GM23248 (cell line): ENCODE measurements around the gene ESR2. TPM values are rescaled to one million over a fixed set of nuclear protein-coding genes. Genes with fewer than 3 reads are reported as not detected.
A peak's percentile ranks its signal among the peaks of the same experiment; 100 is the strongest.

Source experiments
- DNase-seq: peaks from one replicate; pipeline ENCODE4 v3.0.0-alpha.2; 2015
- H2AFZ ChIP-seq: fragments of 200-600 bp; sonication (generic); 2 replicates; pipeline ENCODE4 v1.6.1; 2016; ENCODE audit warnings: antibody characterized with exemption
- H3F3A ChIP-seq: fragments of 200-600 bp; sonication (generic); 2 replicates; pipeline ENCODE4 v1.6.1; 2016; ENCODE audit warnings: mild to moderate bottlenecking, antibody characterized with exemption, mixed run types; ENCODE audit not compliant: insufficient read depth
- H3K27ac ChIP-seq: fragments of 200-600 bp; sonication (generic); 2 replicates; pipeline ENCODE4 v1.5.1; 2016; ENCODE audit warnings: mild to moderate bottlenecking
- H3K27me3 ChIP-seq: fragments of 200-600 bp; sonication (generic); replicated peaks from 2 replicates; pipeline ENCODE4 v1.6.1; 2016; ENCODE audit warnings: mild to moderate bottlenecking; ENCODE audit not compliant: insufficient read depth
- H3K36me3 ChIP-seq: fragments of 200-600 bp; sonication (generic); 2 replicates; pipeline ENCODE4 v1.6.1; 2016; ENCODE audit warnings: low read depth, mild to moderate bottlenecking
- H3K4me1 ChIP-seq: fragments of 200-600 bp; sonication (generic); 2 replicates; pipeline ENCODE4 v1.6.1; 2016; ENCODE audit warnings: mild to moderate bottlenecking; ENCODE audit not compliant: insufficient read depth
- H3K4me2 ChIP-seq: fragments of 200-600 bp; sonication (generic); one replicate; pipeline ENCODE4 v1.6.1; 2016; ENCODE audit warnings: mild to moderate bottlenecking; ENCODE audit not compliant: unreplicated experiment
- H3K4me3 ChIP-seq: fragments of 200-600 bp; sonication (generic); 2 replicates; pipeline ENCODE4 v1.5.1; 2016; ENCODE audit warnings: mild to moderate bottlenecking
- H3K79me2 ChIP-seq: fragments of 200-600 bp; sonication (generic); 2 replicates; pipeline ENCODE4 v1.6.1; 2016; ENCODE audit warnings: mild to moderate bottlenecking; ENCODE audit not compliant: insufficient read depth
- H3K9ac ChIP-seq: fragments of 200-600 bp; sonication (generic); 2 replicates; pipeline ENCODE4 v1.6.1; 2016; ENCODE audit warnings: mild to moderate bottlenecking
- H3K9me2 ChIP-seq: fragments of 200-600 bp; sonication (generic); 2 replicates; pipeline ENCODE4 v1.6.1; 2016; ENCODE audit warnings: mixed run types, mild to moderate bottlenecking, moderate library complexity; ENCODE audit not compliant: insufficient read depth
- H3K9me3 ChIP-seq: fragments of 200-600 bp; sonication (generic); one replicate; pipeline ENCODE4 v1.6.1; 2017; ENCODE audit warnings: low read depth
- H4K20me1 ChIP-seq: fragments of 200-600 bp; sonication (generic); 2 replicates; pipeline ENCODE4 v1.6.0; 2016; ENCODE audit not compliant: insufficient read depth
- EZH2 ChIP-seq: fragments of 200-600 bp; sonication (generic); IDR thresholded peaks from 2 replicates; pipeline ENCODE4 v1.6.1; 2018; ENCODE audit warnings: antibody characterized with exemption, mild to moderate bottlenecking; ENCODE audit not compliant: insufficient read depth, poor library complexity, severe bottlenecking
- EZH2phosphoT487 ChIP-seq: fragments of 200-600 bp; sonication (generic); IDR thresholded peaks from 2 replicates; pipeline ENCODE4 v1.6.1; 2018; ENCODE audit warnings: antibody characterized with exemption, moderate library complexity, mild to moderate bottlenecking, low read depth; ENCODE audit not compliant: insufficient read depth
- WGBS, 2 experiments: methylation state at CpG; one replicate each; pipeline ENCODE4 v1.1.6; 2015 to 2017; ENCODE audit warnings: low lambda C conversion rate in 2 of 2, low coverage in 1 of 2; ENCODE audit errors: missing lambda C conversion rate in 2 of 2; 5-methylcytosine and 5-hydroxymethylcytosine counted together
- in situ Hi-C: fragments of 300-500 bp; cut with MboI; formaldehyde crosslinking; loops from 2 replicates; pipeline ENCODE4 v1.15.0; 2020
- polyA plus RNA-seq: library from polyadenylated mRNA; unstranded; fragments of >200 nt; fragmentation: Nextera tagmentation; extraction: Ambion mirVana; gene quantifications from 2 replicates; pipeline ENCODE4 v1.2.1, GENCODE V29; 2016
- total RNA-seq: library from RNA; depleted of rRNA; stranded (reverse); fragments of >200 nt; shearing (Covaris generic); gene quantifications from 2 replicates; pipeline ENCODE4 v1.2.3, GENCODE V29; 2014

The ESR2 gene
- total and polyA plus RNA-seq, 2 experiments from 2014 or later, result not detected

- Histone ChIP-seq H4K20me1 (no peaks in the 10 kb centered on the region), H3K36me3 (no peaks in the 10 kb centered on the region), H3K4me1 (no peaks in the 10 kb centered on the region), H2AFZ (no peak overlapping the region), H3K9me2 (no peaks in the 10 kb centered on the region), H3K9ac (no peak overlapping the region), H3F3A (no peaks in the 10 kb centered on the region), H3K9me3 (no peaks in the 10 kb centered on the region), H3K79me2 (no peaks in the 10 kb centered on the region), H3K4me3 (no peak overlapping the region), H3K4me2 (no peak overlapping the region), H3K27ac (no peak overlapping the region), H3K27me3 (no peaks in the 10 kb centered on the region; the same call in 1 of the 2 replicates)
- TF ChIP-seq EZH2, result no peak
- TF ChIP-seq EZH2phosphoT487, result no peak
- DNase-seq, result no peak
- in situ Hi-C loops, result no loop called here
- WGBS, 2 experiments, result 43 to 45% methylated on average over 2 of the region's 2 CpGs
These were observed 15.7 kb downstream of the ESR2 start for GRCh38 chr14:64278458-64278857.

GRCh38 chr14:64272019-64272418 is 22.2 kb downstream of the ESR2 start:
- no peaks in the 10 kb centered on the region; the same call in 1 of the 2 replicates for H3K27me3 ChIP-seq
- no peaks in the 10 kb centered on the region for H3K4me1 ChIP-seq
- TF ChIP-seq EZH2phosphoT487 (no peak), EZH2 (no peak)
- H4K20me1 ChIP-seq, result no peaks in the 10 kb centered on the region
- no peak for DNase-seq
- H3K79me2 ChIP-seq, result no peaks in the 10 kb centered on the region
- H3K9me3 ChIP-seq, result no peaks in the 10 kb centered on the region
- no peak overlapping the region for H3K4me2 ChIP-seq
- in situ Hi-C loops, result no loop called here
- no peak overlapping the region for H3K4me3 ChIP-seq
- H3K9me2 ChIP-seq, result no peaks in the 10 kb centered on the region
- no peak overlapping the region for H2AFZ ChIP-seq
- H3K27ac ChIP-seq, result no peak overlapping the region
- H3K36me3 ChIP-seq, result no peaks in the 10 kb centered on the region
- H3F3A ChIP-seq, result no peaks in the 10 kb centered on the region
- H3K9ac ChIP-seq, result no peak overlapping the region

- peak; percentile 59 for DNase-seq
- no peaks in the 10 kb centered on the region for H3K9me3 ChIP-seq
- no peak overlapping the region for H3K27ac ChIP-seq
- no peaks in the 10 kb centered on the region for H3K9me2 ChIP-seq
- in situ Hi-C loops, result no loop called here
- H3K4me1 ChIP-seq, result no peaks in the 10 kb centered on the region
- TF ChIP-seq EZH2 (no peak), EZH2phosphoT487 (no peak)
- no peaks in the 10 kb centered on the region for H3F3A ChIP-seq
- H3K36me3 ChIP-seq, result no peaks in the 10 kb centered on the region
- no peak overlapping the region for H3K4me3 ChIP-seq
- no peaks in the 10 kb centered on the region for H3K27me3 ChIP-seq
- H2AFZ ChIP-seq, result peak overlapping the region; percentile 67
- no peaks in the 10 kb centered on the region for H4K20me1 ChIP-seq
- H3K79me2 ChIP-seq, result no peaks in the 10 kb centered on the region
- no peak overlapping the region for H3K9ac ChIP-seq
- H3K4me2 ChIP-seq, result no peak overlapping the region
- WGBS, 2 experiments, result 60% methylated on average over 2 of the region's 2 CpGs
These were observed 27.9 kb downstream of the ESR2 start for GRCh38 chr14:64266239-64266638.

DNA sequence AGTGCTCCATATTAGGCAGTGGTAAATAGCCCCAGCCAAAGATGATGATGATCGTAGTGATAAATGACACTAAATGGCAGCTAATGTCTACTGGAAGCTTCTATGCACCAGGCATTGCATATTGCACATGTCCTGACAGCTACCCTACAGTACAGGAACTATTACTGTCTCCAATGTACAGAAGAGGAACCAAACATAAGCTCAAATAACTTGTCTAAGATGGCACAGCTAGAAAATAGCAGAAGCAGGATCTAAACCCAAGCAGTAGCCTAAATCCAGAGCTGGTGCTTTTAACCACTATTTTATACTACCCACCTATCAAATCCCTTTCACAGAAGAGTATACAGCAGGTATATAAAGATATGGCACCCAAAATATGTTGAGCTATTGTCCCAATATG is 28.9 kb downstream of the ESR2 start:
- H2AFZ ChIP-seq, result no peak overlapping the region
- H3K27ac ChIP-seq, result no peak overlapping the region
- no peaks in the 10 kb centered on the region for H3K36me3 ChIP-seq
- DNase-seq, result no peak
- no peaks in the 10 kb centered on the region for H3F3A ChIP-seq
- in situ Hi-C loops, result no loop called here
- WGBS, 2 experiments, result 95% methylated on average over 1 of the region's 1 CpG
- no peaks in the 10 kb centered on the region for H3K9me2 ChIP-seq
- TF ChIP-seq EZH2phosphoT487 (no peak), EZH2 (no peak)
- no peaks in the 10 kb centered on the region for H3K4me1 ChIP-seq
- H3K9me3 ChIP-seq, result no peaks in the 10 kb centered on the region
- no peaks in the 10 kb centered on the region for H3K27me3 ChIP-seq
- no peak overlapping the region for H3K9ac ChIP-seq
- no peaks in the 10 kb centered on the region for H4K20me1 ChIP-seq
- no peak overlapping the region for H3K4me2 ChIP-seq
- no peak overlapping the region for H3K4me3 ChIP-seq
- no peaks in the 10 kb centered on the region for H3K79me2 ChIP-seq

DNA sequence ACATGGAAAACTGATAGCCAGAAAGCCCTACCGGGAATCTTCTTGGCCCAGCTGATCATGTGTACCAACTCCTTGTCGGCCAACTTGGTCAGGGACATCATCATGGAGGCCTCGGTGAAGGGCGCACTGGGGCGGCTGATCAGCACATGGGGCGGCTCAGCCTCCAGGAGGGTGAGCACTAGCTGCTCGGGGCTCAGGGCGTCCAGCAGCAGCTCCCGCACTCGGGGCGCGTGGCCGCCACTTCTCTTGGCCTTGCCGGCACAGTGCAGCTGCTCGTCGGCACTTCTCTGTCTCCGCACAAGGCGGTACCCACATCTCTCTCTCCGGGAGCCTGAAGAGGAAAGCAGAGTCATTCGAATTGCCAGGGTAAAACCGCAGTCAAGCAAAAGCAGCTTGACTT is 33.8 kb downstream of the ESR2 start:
- Histone ChIP-seq H3K9me2 (no peaks in the 10 kb centered on the region), H3F3A (no peaks in the 10 kb centered on the region), H2AFZ (no peak overlapping the region), H3K79me2 (no peaks in the 10 kb centered on the region), H3K9me3 (no peaks in the 10 kb centered on the region), H3K4me1 (no peaks in the 10 kb centered on the region), H3K27ac (no peak overlapping the region), H4K20me1 (no peaks in the 10 kb centered on the region), H3K4me2 (no peak overlapping the region), H3K36me3 (no peaks in the 10 kb centered on the region), H3K9ac (no peak overlapping the region), H3K27me3 (no peaks in the 10 kb centered on the region), H3K4me3 (no peak overlapping the region)
- in situ Hi-C loops, result no loop called here
- DNase-seq, result no peak
- 86 to 88% methylated on average over 14 to 21 of the region's 21 CpGs for WGBS, 2 experiments
- TF ChIP-seq EZH2phosphoT487 (no peak), EZH2 (no peak)
